Measurements from ENCODE around the gene SLC6A18.
A peak's percentile ranks its signal among the peaks of the same experiment; 100 is the strongest.

Gene SLC6A18

DNA sequence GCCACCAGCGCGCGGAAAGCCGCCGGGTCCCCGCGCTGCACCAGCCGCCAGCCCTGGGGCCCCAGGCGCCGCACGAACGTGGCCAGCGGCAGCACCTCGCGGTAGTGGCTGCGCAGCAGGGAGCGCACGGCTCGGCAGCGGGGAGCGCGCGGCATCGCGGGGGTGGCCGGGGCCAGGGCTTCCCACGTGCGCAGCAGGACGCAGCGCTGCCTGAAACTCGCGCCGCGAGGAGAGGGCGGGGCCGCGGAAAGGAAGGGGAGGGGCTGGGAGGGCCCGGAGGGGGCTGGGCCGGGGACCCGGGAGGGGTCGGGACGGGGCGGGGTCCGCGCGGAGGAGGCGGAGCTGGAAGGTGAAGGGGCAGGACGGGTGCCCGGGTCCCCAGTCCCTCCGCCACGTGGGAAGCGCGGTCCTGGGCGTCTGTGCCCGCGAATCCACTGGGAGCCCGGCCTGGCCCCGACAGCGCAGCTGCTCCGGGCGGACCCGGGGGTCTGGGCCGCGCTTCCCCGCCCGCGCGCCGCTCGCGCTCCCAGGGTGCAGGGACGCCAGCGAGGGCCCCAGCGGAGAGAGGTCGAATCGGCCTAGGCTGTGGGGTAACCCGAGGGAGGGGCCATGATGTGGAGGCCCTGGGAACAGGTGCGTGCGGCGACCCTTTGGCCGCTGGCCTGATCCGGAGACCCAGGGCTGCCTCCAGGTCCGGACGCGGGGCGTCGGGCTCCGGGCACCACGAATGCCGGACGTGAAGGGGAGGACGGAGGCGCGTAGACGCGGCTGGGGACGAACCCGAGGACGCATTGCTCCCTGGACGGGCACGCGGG is 69.9 kb downstream of the SLC6A18 start, which contains the start of gene TERT:
Gene TERT (minus strand): TSS at position 234 of the 815 bp plus-strand sequence. CDS start 79 bp downstream, at position 155.
- peak; percentile 85 for DNase-seq

GRCh38 chr5:1295650-1296037 is 70.5 kb downstream of the SLC6A18 start:
- no peak for DNase-seq
